Left ventricle myocardium superior (tissue), 1 donor: ENCODE measurements around the gene SPON2. TPM values are rescaled to one million over a fixed set of nuclear protein-coding genes. Genes with fewer than 3 reads are reported as not detected.
A peak's percentile ranks its signal among the peaks of the same experiment; 100 is the strongest.
"Not testable (repeated sequence)": the region's sequence is repeated elsewhere in the genome, so short reads cannot be mapped to it uniquely, and the experiment has no call there.

ENCODE experiments used
- ATAC-seq: fragments of 200-7000 bp; cut with Tn5 transposase; one replicate; pipeline ENCODE4 v1.9.1; 2020; ENCODE audit warnings: mild to moderate bottlenecking, moderate library complexity
- DNase-seq: peaks from one replicate; pipeline ENCODE4 v3.0.0-alpha.2; 2020
- intact Hi-C: fragments of 100-400 bp; cut with micrococcal nuclease; formaldehyde crosslinking; loops from one replicate; pipeline ENCODE4 v1.11.0; 2022
- total RNA-seq: library from RNA; stranded (reverse); fragmentation: NEBNext Ultra II Directional; extraction: Animal tissue kit (Norgen Biotek cat#: 25700); gene quantifications from one replicate; pipeline ENCODE4 v1.2.1, GENCODE V29; 2021
- donor health status: DM: no; HTN: yes; CAD: no; lungs with severe emphysema.

The SPON2 gene
- total RNA-seq, 1 donor from 2014 or later, result 22.8 TPM

DNA sequence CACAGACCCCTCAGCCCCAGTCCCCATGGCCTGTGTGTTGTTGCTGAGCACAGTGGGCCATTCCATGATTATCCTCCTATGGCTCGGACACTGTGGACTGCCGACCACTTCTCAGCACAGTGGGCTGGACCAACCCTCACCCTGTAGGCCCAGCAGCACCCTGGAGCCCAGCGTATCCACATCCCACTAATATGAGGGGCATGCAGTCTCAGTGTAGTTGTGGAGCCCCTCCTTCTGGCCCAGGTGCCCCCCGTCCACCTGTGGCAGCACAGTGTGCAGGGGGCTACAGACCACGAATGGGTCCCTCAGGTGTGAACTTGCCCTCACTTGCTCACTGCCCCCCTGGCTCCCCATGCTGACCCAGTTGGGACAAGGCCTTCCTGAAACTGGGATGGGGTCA lies 7.9 kb downstream of the SPON2 start:
- intact Hi-C loops, result loop anchor here (10.0 kb wide), 1 partner anchor 90 kb away; no protein-coding TSS in a partner anchor
- ATAC-seq (no peak), DNase-seq (no peak)

DNA sequence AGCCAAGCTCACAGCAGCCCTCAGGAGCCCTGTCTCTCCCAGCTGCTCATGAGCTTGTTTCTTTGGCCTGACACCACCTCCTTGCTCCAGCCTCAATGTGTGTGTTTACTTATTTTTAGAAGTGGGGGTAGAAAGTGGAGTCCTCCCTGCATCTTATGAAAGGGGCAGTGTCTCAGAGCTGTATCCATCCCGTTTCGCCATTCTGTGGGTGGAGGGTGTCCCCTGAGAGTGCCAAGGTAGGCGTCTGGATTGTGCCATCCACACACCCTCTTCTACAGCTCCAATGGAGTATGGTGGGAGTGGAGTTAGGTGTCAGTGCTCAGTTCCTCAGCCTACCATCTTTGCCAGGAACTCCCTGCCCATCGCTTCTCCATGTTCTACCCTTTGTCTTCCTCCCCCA lies 8.3 kb downstream of the SPON2 start:
- ATAC-seq, result no peak
- intact Hi-C loops, result loop anchor here (10.0 kb wide), 1 partner anchor 91 kb away; no protein-coding TSS in a partner anchor

DNA sequence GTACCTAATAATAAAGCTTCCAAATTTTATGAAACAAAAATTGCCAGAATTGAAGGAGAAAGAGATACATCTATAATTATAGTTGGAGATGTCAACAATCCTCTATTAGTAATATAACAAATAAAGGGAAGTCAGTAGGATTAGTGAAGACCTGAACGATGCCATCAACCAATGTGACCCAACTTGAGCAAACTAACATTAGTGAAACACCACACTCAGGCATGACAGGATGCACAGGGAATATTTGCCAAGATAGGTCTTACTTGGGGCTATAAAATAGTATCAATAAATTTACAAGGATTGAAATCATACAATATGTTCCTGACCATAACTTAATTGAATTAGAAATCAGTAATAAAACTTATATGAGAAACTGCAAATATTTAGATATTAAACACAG lies 12.0 kb downstream of the SPON2 start:
- ATAC-seq, result no peak
- intact Hi-C loops, result loop anchor here (10.0 kb wide), 1 partner anchor 94 kb away; no protein-coding TSS in a partner anchor
- no peak for DNase-seq

More for the DNA sequence above, 8.3 kb downstream of the SPON2 start:
- no peak for DNase-seq

DNA sequence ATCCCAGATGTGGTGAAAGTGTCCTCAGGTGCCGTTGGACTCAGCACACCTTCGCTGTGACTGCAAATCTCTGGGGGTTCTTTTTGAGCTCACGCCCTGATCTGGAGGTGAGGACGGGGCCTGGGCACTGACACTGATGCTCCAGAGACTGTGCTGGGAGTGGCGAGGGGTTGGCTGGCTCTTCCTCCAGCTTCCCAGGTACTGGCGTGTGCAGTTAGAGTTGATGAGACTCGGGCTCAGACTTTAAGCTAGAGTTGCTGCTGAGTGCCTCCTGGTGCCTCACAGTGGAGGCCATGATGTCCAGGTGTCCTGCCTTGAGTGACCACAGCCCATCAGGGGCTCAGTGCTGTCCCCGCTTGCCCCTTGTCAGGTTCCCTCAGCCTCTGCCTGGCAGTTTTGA lies 16.3 kb downstream of the SPON2 start:
- no peak for DNase-seq
- intact Hi-C loops, result no loop called here

DNA sequence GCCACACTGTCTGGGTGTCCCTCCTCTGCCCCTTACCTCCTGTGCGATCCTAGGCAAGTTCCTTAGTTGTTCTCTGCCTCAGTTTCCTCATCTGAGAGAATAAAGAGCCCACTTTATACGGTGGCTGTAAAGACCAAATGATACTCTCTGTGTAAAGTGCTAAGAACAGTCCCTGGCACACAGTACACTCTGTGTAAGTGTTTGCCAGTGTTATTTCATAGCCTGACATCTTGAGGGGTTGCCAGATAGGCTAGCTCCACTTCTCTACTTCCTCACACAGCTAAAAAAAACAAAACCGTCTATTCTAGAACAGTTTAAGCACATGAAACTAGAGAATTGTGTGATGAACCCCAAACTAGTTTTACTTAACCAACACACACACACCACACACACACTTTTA lies 17.1 kb downstream of the SPON2 start:
- intact Hi-C loops, result no loop called here
- peak; percentile 75 for ATAC-seq
- no peak for DNase-seq

More for the DNA sequence above, 16.3 kb downstream of the SPON2 start:
- ATAC-seq, result no peak

DNA sequence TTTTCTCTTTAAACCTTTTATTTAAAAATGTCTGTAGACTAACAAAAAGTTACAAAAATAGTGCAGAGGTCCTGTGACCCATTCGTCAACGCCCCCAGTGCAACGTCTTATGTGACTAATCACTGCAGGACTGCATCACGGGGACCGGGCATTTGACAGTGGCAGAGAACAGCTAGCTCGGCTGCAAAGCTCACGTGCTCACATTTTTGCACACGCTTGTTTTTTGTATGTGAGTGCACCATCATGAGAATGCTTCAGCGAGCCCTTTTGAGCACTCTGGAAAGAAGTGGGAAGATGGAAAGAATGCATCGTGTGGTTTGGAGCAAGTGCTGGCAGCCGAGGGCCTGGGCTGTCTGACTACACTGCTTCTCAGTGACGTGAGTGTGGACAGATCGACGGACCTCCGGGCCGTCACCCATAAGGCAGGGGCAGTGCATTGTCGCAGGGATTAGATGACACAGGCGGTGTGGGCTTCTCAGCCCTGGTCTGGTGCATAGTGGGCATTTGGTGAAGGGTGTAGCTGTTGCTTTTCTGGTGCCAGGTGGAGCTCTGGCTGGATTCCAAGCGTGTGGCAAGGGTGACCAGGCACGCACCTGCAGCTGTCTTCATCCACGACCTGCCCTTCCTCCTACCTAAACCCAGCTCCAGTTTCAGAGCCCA lies 17.7 kb downstream of the SPON2 start:
- ATAC-seq (peak; percentile 23), DNase-seq (no peak)
- intact Hi-C loops, result no loop called here

DNA sequence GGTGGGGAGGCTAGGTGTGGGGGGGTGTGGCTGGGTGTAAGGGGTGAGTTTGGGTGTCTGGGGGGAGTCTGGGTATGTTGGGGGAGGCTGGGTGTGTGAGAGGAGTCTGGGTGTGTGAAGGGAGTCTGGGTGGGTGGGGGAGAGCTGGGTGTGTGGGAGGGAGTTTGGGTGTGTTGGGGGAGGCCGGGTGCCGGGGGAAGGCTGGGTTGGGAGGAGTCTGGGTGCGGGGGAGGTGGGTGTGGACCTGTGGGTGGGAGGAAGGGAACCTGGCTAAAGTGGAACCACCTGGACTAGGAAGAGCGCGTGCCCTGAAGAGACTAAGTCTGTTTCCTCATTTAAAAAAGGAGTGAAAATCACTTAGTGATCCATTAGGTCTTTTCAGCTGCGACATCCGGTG lies 18.3 kb downstream of the SPON2 start:
- DNase-seq (no peak), ATAC-seq (no peak)
- intact Hi-C loops, result no loop called here

DNA sequence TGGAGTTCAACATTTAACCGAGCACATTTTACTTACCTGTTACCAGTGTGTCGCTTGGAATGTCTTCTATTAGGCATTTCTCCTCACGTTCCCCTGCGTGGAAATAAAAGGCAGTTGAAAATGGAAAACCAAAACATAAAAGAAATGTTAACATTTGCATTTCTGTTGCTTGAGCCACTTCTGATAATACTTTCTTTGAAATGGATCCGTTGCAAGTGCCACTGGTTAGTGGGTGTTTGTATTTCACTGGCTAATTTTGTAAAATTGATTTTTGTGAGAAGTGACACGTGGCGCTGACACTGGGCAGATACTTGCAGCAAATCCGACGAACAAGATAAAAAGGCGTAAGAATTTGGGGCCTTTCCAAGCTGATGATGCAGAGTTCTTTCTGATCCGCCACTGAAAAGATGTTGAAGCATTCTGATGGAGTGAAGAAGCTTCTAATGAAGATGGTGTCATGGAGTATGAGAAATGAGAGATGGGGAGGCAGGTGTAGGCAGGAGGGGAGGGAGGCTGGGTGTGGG lies 18.8 kb downstream of the SPON2 start:
- no peak for DNase-seq
- intact Hi-C loops, result no loop called here
- no peak for ATAC-seq

DNA sequence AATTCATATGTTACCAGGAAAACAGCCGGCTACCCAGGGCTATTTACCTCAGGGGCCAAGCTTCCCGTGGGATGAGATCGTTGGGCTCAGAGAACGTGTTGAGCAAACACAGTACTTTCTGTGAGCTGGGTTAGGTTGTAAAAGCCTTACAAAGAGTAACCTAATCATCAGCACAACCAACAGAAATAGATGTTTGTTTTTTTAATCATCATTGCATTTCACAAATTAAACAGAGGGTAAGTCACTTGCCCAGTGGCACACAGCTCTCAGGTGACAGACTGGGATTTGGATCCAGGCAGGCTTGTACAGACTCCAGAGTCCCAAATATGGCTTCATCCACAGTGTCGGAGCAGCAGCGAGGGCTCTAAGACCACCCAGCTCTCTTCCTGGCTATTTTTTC lies 20.1 kb downstream of the SPON2 start:
- DNase-seq, result no peak
- intact Hi-C loops, result no loop called here
- no peak for ATAC-seq

DNA sequence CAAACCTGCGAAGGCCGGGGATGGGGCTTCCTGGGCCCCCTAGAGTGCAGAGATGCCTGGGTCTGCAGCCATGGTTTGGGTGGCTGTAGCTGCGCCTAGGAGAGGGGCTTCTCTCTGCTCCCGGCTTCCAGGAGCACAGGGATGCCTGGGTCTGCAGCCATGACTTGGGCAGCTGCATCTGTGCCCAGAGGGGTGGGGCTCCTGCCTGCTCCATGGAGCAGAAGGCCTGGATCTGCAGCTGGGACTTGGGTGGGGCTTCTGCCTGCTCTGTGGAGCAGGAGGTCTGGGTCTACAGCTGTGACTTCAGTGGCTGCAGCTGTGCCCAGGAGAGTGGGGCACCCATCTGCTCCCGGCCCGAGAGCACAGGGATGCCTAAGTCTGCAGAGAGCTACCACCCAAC lies 20.8 kb downstream of the SPON2 start:
- intact Hi-C loops, result no loop called here
- DNase-seq, result no peak
- ATAC-seq, result no peak

DNA sequence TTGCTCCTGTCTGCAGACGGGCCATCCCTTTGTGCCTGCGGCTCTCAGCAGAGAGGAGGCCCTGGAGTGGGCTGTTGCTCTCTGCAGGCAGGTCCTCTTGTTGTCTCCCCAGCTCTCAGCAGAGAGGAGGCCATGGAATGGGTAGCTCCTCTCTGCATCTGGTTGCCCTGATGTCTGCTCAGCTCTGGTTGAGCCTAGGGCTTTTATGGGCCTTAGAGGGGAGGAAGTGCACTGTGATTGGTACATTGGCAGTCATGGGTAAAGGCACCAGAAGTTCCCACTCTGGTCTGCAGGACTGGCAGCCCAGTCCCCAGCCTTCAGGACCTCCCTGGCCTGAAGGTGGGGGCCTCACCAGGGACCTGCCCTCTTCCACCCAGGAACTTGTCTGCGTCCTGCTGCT lies 21.5 kb downstream of the SPON2 start:
- intact Hi-C loops, result no loop called here
- ATAC-seq (no peak), DNase-seq (no peak)

DNA sequence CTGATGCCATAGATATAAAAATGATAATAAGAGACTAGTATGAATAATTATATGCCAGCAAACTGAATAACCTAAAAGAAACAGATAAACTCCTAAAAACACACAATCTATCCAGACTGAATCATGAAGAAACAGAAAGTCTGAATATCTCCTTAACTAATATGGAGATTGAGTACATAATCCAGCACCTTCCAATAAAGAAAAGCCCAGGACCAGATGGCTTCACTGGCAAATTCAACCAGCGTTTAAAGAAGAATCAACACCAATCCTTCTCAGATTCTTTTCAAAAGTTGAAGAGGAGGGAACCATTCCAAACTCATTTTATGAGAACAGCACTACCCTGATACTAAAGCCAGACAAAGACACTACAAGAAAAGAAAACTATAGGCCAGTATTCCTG lies 32.5 kb downstream of the SPON2 start:
- DNase-seq (no peak), ATAC-seq (no peak)
- intact Hi-C loops, result loop anchor here (10.0 kb wide), 2 partner anchors 125 to 215 kb away; no protein-coding TSS in a partner anchor

DNA sequence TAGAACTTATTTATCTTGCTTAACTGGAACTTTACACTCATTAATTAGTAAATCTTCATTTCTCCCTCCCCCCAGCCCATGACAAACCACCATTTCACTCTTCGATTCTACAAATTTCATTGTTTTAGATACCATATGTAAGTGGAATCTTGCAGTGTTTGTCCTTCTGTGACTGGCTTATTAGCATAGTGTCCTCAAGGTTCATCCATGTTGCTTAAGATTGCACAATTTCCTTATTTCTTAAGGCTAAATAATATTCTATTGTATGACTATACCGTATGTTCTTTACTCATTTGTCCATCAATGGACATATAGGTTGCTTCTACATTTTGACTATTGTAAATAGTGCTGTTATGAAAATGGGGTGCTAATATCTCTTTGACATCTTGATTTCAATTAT lies 34.5 kb downstream of the SPON2 start:
- no peak for ATAC-seq
- intact Hi-C loops, result loop anchor here (10.0 kb wide), 2 partner anchors 127 to 217 kb away; no protein-coding TSS in a partner anchor
- no peak for DNase-seq

DNA sequence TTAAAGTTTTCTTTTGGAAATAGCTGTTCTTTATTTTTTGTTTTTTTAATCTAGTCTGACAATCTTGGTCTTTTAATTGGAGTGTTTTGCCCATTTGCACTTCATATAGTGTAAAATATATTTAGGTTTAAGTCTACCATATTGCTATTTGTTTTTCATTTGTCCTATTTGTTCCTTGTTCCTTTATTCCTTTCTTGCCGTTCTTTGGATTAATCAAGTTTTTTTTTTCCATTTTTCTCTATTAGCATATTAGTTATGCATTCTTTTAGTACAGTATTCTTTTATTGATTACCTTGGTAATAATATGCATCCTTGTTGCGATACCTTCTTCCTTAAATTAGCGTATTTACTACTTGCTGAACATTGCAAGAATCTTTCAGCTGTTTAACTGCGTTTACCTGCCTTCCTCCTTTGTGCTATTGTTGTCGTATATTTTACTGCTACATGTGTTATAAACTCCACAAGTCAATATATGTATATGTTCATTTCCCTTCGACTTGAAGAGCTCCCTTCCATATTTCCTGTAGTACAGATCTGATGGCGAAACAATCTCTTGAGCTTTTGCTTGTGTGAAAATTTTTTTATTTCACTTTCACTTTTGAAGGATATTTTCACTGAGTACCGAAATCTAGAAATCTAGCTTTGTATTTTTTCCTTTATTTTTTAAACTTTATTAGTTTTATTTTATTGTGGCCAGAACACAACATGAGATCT lies 35.2 kb downstream of the SPON2 start:
- DNase-seq (no peak), ATAC-seq (no peak)
- intact Hi-C loops, result loop anchor here (10.0 kb wide), 2 partner anchors 128 to 218 kb away; no protein-coding TSS in a partner anchor

DNA sequence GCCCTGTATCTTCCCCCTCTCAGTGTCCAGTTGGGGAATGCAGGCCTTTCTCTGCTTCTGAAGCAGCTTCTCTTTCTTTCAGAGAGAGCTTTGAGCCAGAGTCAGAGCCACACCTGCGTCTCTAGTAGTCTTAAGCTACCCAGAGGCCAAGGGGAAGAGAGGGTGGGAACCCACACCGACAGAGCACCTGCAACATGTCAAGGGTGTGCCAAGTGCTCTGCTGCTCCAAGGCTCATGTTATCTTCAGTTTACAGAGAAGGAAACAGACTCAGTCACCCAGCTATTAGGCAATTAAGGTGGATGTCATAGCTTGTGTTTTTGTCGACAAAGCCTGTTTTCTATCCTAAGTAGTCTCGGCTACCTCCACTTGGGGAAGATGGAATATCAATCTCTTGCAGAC lies 36.3 kb downstream of the SPON2 start:
- DNase-seq (no peak), ATAC-seq (no peak)
- intact Hi-C loops, result loop anchor here (10.0 kb wide), 2 partner anchors 129 to 219 kb away; no protein-coding TSS in a partner anchor

DNA sequence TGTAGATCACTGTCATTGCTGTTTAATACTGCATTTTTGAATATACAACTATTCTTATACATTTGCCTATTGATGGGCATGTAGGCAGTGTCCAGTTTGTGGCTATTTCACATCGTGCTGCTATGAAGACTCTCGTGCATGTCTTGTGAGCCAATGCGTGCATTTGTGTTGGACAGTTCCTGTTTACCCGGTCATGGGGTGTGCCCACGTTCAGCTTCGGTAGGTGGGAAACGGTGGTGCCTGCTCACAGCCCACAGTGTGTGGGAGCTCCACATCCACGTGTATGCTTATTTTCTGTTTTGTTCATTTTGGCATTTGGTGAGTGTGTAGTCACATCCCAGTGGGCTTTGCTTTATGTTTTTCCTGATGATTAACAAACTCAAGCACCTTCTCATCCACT lies 39.4 kb downstream of the SPON2 start:
- no peak for ATAC-seq
- intact Hi-C loops, result loop anchor here (10.0 kb wide), 2 partner anchors 132 to 222 kb away; no protein-coding TSS in a partner anchor
- DNase-seq, result no peak

DNA sequence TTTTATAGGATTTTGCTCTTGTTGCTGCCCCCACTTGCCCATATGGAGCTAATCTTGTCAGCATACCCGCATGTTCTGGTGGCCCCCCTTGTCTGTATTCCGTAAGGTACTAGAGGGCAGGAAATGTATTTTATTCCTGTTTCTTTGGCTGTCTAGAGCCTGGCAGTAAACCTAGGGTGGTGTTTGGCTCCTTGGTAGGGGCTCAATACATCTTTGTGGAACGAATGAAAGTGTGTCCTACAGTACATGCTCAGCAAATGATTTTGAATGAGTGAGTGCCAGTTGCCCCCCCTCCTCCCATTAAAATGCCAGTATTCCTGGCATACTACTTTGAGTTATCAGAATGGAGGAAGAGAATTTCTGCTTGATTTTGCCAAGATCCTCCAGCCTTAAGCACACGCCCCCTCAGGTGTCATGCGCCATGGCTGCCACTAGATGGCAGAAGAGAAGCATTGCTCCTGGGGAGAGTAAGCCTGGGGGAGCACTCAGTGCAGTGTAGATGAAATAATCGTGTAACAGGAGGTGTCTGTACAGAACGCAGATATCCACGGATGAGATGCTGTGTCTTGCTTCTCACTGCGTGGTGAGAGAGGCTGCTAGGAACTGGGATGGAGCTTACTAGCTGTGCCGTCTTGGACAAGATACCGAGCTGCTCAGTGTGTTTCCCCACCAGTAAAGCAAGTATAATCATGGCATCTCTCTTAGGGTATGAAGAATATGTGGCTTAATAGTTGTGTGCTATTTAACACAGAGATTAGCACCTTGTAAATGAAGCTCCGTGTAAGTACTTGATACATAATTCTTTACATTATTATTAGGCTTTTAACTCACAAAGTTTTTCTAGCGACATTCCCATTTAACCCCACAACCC lies 41.8 kb downstream of the SPON2 start:
- intact Hi-C loops, result loop anchor here (10.0 kb wide), 2 partner anchors 134 to 224 kb away; no protein-coding TSS in a partner anchor
- peak; percentile 73 for DNase-seq
- ATAC-seq, result peak; percentile 96

DNA sequence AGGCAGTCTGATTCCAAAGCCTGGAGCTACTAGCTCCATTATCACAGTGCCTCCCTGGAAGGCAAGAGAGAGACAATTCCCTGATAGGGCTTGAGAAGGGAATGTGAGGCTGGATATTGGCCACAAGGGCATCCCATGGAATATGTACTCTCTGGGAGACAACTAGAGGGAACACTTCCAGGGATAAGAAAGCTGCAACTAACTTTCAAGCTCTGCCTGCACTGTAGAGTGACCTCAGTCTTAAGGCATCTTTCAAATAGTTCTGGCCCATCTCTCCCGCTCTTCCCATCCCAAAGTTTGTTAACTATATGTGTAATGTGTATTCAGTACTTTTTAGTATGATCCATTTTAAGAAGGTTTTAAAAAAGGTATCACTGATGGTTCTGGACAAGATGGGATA lies 45.9 kb downstream of the SPON2 start:
- DNase-seq, result no peak
- intact Hi-C loops, result no loop called here
- no peak for ATAC-seq

DNA sequence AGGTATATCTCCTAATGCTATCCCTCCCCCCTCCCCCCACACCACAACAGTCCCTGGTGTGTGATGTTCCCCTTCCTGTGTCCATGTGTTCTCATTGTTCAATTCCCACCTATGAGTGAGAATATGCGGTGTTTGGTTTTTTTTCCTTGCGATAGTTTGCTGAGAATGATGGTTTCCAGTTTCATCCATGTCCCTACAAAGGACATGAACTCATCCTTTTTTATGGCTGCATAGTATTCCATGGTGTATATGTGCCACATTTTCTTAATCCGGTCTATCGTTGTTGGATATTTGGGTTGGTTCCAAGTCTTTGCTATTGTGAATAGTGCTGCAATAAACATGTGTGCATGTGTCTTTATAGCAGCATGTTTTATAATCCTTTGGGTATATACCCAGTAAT lies 46.9 kb downstream of the SPON2 start:
- DNase-seq, intact Hi-C loops, ATAC-seq: not testable (repeated sequence)
